ENCODE measurements around the gene E4F1. TPM values are rescaled to one million over a fixed set of nuclear protein-coding genes. Genes with fewer than 3 reads are reported as not detected.

The E4F1 gene
- total and polyA plus RNA-seq, 10 of the 15 experiments (the other 5 are each of a cell fraction or from before 2014, with no cell fraction given) = 0.23 to 36.5 (median 14.5) TPM

- in situ Hi-C loops (cut with MboI) (no loop called here), intact Hi-C loops (cut with micrococcal nuclease; ENCODE audit: unreplicated experiment) (no loop called here)
- H3K27me3 ChIP-seq (replicated peaks in 1 of 2; ENCODE audit: control insufficient read depth in 2 of 2, insufficient read depth in 2 of 2, low read length in 1 of 2) = no peaks in the 10 kb centered on the region
- no peaks in the 10 kb centered on the region for H3K36me3 ChIP-seq (ENCODE audit: control insufficient read depth in 2 of 2, insufficient read depth in 2 of 2, low read length in 1 of 2)
- no peaks in the 10 kb centered on the region for H3K4me1 ChIP-seq (ENCODE audit: control insufficient read depth, insufficient read depth, low read length)
- FAIRE-seq = no peak
- no TSS peak for BruUV-seq (replicated peaks)
- H3K9me3 ChIP-seq (replicated peaks; ENCODE audit: control insufficient read depth, insufficient read depth, low read length) = no peaks in the 10 kb centered on the region
- no peak for DNase-seq (ENCODE audit: low read depth, low spot score)
- H3K4me2 ChIP-seq (ENCODE audit: control insufficient read depth, insufficient read depth) = no peak overlapping the region
- 74% methylated on average over 24 of the region's 24 CpGs for WGBS (ENCODE audit: insufficient coverage, insufficient replicate concordance, low lambda C conversion rate, missing lambda C conversion rate)
- ChIA-PET SMC1A (ENCODE audit: uncharacterized antibody, unreplicated experiment) (no interaction called here), CTCF (interaction anchor here (0.6 kb wide), 1 partner anchor 89 kb away, joined by 3 read pairs; no protein-coding TSS in a partner anchor), RAD21 (ENCODE audit: unreplicated experiment) (no interaction called here), POLR2A (interaction anchor here (1.1 kb wide), 1 partner anchor 11 kb away, joined by 3 read pairs; no protein-coding TSS in a partner anchor)
- no peak overlapping the region for H3K9ac ChIP-seq (ENCODE audit: control insufficient read depth, insufficient read depth, low read length)
- no peak for ATAC-seq
- no peaks in the 10 kb centered on the region for H3K79me2 ChIP-seq (ENCODE audit: control insufficient read depth, insufficient read depth, low read length)
- no peak overlapping the region for H2AFZ ChIP-seq (ENCODE audit: control insufficient read depth, low read depth, low read length)
- no peak for TF ChIP-seq SKIL (IDR thresholded peaks at IDR 0.05; ENCODE audit: low read depth, poor library complexity, severe bottlenecking)
- TF ChIP-seq REST (IDR thresholded peaks at IDR 0.05; ENCODE audit: low read depth, low read length) = peak; percentile 58; the same call in 1 of the 2 replicates
- H4K20me1 ChIP-seq (ENCODE audit: control insufficient read depth, insufficient read depth) = no peaks in the 10 kb centered on the region
- no peak overlapping the region for H3K27ac ChIP-seq (ENCODE audit: control insufficient read depth, insufficient read depth)
- H3K4me3 ChIP-seq = no peak overlapping the region
Measured at GRCh38 chr16:2280981-2281542, 57.7 kb downstream of the E4F1 start.
